PFSK-1 (cell line): ENCODE results near the gene TMUB1.

ENCODE experiments used
- FOXP2 ChIP-seq: optimal IDR thresholded peaks from 2 replicates; pipeline ENCODE3; 2011; ENCODE audit warnings: borderline replicate concordance, control low read depth, inconsistent platforms; ENCODE audit not compliant: insufficient read depth; ENCODE audit errors: extremely low read length, extremely low read depth
- POLR2AphosphoS5 ChIP-seq: IDR thresholded peaks from 2 replicates; pipeline ENCODE4 v1.6.1; 2012; ENCODE audit warnings: low read depth, mild to moderate bottlenecking, control low read depth, low read length, moderate library complexity
- SIN3A ChIP-seq: IDR thresholded peaks from 2 replicates; pipeline ENCODE4 v1.6.1; 2012; ENCODE audit warnings: mild to moderate bottlenecking, low read length, moderate library complexity, borderline replicate concordance; ENCODE audit not compliant: insufficient read depth
- TAF1 ChIP-seq: IDR thresholded peaks from 2 replicates; pipeline ENCODE4 v1.6.1; 2012; ENCODE audit warnings: low read length, control low read depth, borderline replicate concordance; ENCODE audit not compliant: insufficient read depth
- TF ChIP-seq, protein P1 (sequence below), 2 experiments: IDR thresholded peaks; 2 replicates each; pipeline versions ENCODE4 v1.6.1 to v1.8.0; 2011 to 2012; ENCODE audit warnings: low read depth in 2 of 2, low read length in 2 of 2, control low read depth in 1 of 2, inconsistent platforms in 1 of 2, mild to moderate bottlenecking in 1 of 2, moderate library complexity in 1 of 2; ENCODE audit not compliant: insufficient read depth in 1 of 2

TMUB1 gene

DNA sequence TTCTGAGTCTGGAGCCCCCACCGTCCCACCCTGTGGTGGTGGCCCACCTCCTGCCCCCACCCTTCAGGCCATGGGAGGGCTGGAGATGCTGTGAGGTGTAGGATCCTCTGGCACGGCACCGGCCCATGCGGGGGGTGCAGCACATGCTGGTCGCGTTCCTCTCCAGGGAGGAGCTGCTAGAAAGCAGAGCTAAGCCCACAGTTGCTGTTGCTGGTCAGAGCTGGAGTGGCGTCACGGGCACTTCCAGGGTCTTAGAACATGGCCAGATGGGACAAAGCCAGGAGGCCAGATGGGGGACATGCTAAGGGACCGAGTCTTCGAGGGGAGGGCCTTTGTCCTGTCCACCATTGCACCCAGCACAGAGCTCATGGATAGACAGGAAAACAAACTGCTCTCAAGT is 24.6 kb upstream of the TMUB1 start:
- TF ChIP-seq TAF1 = no peak
- no peak for TF ChIP-seq FOXP2
- no peak for TF ChIP-seq POLR2AphosphoS5
- TF ChIP-seq, protein P1, sequence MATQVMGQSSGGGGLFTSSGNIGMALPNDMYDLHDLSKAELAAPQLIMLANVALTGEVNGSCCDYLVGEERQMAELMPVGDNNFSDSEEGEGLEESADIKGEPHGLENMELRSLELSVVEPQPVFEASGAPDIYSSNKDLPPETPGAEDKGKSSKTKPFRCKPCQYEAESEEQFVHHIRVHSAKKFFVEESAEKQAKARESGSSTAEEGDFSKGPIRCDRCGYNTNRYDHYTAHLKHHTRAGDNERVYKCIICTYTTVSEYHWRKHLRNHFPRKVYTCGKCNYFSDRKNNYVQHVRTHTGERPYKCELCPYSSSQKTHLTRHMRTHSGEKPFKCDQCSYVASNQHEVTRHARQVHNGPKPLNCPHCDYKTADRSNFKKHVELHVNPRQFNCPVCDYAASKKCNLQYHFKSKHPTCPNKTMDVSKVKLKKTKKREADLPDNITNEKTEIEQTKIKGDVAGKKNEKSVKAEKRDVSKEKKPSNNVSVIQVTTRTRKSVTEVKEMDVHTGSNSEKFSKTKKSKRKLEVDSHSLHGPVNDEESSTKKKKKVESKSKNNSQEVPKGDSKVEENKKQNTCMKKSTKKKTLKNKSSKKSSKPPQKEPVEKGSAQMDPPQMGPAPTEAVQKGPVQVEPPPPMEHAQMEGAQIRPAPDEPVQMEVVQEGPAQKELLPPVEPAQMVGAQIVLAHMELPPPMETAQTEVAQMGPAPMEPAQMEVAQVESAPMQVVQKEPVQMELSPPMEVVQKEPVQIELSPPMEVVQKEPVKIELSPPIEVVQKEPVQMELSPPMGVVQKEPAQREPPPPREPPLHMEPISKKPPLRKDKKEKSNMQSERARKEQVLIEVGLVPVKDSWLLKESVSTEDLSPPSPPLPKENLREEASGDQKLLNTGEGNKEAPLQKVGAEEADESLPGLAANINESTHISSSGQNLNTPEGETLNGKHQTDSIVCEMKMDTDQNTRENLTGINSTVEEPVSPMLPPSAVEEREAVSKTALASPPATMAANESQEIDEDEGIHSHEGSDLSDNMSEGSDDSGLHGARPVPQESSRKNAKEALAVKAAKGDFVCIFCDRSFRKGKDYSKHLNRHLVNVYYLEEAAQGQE (IDR thresholded peaks at IDR 0.05; ENCODE audit: insufficient read depth in 1 of 2, low read depth in 2 of 2, low read length in 2 of 2) = no peak
- no peak for TF ChIP-seq SIN3A

DNA sequence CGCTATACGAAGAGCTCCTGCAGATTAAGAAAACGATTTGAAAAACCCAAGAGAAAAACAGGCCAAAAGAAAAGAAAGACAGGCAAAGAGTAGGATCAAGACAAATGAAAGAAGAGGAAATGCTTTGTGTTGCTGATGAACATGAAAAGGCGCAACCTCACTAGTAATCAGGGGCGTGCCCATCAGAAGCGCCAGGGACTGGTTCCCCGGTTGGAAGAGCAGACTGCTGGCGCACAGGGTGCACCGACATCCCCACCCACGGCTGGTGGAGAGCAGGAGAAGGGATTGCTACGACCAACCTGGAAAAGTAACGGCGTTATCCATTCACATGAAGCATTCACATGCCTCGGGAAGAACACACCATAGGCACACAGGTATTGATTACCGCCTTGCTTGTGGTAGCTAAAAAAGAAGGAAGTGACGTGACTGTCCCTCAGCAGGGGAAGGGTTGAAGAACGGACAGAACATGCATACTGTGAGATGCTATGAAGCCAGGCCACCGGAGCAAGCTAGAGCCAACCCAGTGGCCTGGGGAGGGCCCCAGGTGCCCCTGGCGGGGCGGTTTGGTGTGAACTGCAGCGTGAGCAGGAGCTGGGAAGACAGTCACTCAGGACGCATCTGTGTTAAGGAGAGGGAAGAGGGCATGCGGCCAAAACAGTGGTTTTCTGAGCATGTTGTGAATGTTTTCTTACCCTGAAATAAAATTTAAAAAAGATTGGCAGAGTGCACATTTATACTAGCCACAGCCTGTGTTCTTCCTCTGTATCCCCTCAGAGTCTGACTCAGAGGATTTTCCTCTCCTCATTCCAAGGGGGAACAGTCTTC is 21.3 kb upstream of the TMUB1 start:
- TF ChIP-seq SIN3A (no peak), TAF1 (no peak), FOXP2 (no peak), POLR2AphosphoS5 (no peak)
- TF ChIP-seq, protein P1 (IDR thresholded peaks at IDR 0.05; ENCODE audit: insufficient read depth in 1 of 2, low read depth in 2 of 2, low read length in 2 of 2) = no peak

DNA sequence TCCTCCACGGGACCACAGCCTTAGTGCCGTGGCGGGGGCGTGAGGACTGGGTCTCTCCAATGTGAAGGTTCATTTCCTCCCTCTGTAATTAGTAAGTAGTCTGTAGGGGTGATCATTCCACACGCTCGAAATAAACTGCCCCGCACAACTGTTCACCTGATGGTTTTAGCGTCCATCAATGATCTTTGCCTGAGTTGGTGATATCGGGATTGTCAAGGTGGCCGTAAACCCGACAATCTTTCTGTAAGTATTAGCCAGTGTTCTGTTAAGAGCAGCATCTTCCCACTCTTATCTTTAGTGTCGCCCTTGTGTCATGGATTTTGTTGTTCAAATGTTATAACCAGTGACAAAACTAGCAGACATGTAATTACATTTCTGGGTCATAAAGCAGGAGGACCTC is 20.7 kb upstream of the TMUB1 start:
- TF ChIP-seq, protein P1 (IDR thresholded peaks at IDR 0.05; ENCODE audit: insufficient read depth in 1 of 2, low read depth in 2 of 2, low read length in 2 of 2) = no peak

DNA sequence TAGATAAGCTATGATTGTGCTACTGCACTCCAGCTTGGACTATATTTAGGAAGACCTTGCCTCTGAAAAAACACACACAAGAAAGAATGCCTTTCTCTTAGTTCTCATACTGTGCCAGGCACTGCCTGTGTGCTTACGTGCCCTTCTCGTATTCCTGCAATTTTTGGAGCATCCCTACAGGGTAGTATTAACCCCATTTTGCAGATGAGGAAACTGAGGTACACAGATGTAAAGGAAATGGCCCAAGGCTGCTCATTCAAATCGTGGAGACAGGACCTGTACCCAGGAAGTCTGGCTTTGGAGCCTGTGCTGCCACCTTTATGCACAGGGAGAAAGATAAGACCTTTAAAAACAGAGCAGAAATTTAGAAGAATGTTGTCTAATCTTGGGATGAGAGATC is 19.7 kb upstream of the TMUB1 start:
- TF ChIP-seq, protein P1 (IDR thresholded peaks at IDR 0.05; ENCODE audit: insufficient read depth in 1 of 2, low read depth in 2 of 2, low read length in 2 of 2) = no peak
- TF ChIP-seq POLR2AphosphoS5 (no peak), TAF1 (no peak), FOXP2 (no peak), SIN3A (no peak)
